NT2/D1 (cell line): ENCODE measurements around the gene TMEM267.

Experiments
- SUZ12 ChIP-seq: IDR thresholded peaks from 2 replicates; pipeline ENCODE4 v1.6.1; 2011; ENCODE audit not compliant: insufficient read length, insufficient read depth; ENCODE audit errors: extremely low read depth
- YY1 ChIP-seq: IDR thresholded peaks from 2 replicates; pipeline ENCODE4 v1.6.1; 2011; ENCODE audit not compliant: insufficient read length, insufficient read depth

GRCh38 chr5:43416803-43417394 is 66.8 kb downstream of the TMEM267 start:
- no peak for TF ChIP-seq YY1
- TF ChIP-seq SUZ12: no peak
